ENCODE data around the gene PRKN.
"Not testable (repeated sequence)": the region's sequence is repeated elsewhere in the genome, so short reads cannot be mapped to it uniquely, and the experiment has no call there.

The PRKN gene

DNA sequence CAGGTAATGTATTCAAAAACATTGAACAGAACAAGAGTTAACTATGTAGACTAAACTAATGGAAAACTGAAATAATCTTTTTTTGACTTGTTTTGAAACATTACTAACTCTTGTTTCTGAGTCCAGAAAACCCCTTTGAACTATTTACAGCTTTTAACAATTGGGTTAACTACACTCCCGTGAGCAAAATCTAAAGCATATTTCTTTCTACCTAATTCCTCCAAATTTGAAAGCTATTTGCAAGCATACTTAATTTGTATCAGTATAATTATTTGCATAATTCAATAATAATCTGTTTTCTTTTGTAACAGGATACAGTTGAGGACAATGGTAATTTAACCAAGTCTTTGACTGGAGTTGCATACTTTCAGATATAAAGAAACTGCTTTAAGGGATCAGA, 1391.1 kb downstream of the PRKN start:
- no peak for TF ChIP-seq EZH2 (IDR thresholded peaks at IDR 0.05; ENCODE audit: borderline replicate concordance, low read length)
- TF ChIP-seq, protein P1, sequence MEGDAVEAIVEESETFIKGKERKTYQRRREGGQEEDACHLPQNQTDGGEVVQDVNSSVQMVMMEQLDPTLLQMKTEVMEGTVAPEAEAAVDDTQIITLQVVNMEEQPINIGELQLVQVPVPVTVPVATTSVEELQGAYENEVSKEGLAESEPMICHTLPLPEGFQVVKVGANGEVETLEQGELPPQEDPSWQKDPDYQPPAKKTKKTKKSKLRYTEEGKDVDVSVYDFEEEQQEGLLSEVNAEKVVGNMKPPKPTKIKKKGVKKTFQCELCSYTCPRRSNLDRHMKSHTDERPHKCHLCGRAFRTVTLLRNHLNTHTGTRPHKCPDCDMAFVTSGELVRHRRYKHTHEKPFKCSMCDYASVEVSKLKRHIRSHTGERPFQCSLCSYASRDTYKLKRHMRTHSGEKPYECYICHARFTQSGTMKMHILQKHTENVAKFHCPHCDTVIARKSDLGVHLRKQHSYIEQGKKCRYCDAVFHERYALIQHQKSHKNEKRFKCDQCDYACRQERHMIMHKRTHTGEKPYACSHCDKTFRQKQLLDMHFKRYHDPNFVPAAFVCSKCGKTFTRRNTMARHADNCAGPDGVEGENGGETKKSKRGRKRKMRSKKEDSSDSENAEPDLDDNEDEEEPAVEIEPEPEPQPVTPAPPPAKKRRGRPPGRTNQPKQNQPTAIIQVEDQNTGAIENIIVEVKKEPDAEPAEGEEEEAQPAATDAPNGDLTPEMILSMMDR (IDR thresholded peaks at IDR 0.05; ENCODE audit: low read length), result no peak

DNA sequence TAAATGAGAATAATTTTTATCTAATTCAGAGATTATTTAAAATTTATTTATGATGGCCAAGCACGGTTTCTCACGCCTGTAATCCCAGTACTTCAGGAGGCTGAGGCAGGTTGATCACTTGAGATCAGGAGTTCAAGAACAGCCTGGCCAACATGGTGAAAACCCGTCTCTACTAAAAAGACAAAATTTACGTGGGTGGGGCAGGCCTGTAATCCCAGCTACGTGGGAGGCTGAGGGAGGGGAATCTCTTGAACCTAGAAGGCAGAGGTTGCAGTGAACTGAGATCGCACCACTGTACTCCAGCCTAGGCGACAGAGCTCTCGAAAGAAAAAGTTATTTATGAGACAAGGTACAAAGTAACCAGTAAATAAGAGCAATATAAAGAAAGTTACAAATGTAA, 1394.2 kb downstream of the PRKN start:
- Histone ChIP-seq H3K9me3 (ENCODE audit: low read length) (no peaks in the 10 kb centered on the region), H3K4me2 (ENCODE audit: low read length) (no peak overlapping the region), H3K4me1 (ENCODE audit: insufficient read depth, low read length, severe bottlenecking) (no peaks in the 10 kb centered on the region), H3K27ac (ENCODE audit: low read depth, low read length, poor library complexity, severe bottlenecking) (no peak overlapping the region), H3K79me2 (ENCODE audit: insufficient read depth, low read length) (no peaks in the 10 kb centered on the region), H3K4me3 (ENCODE audit: low read depth, low read length, poor library complexity, severe bottlenecking) (no peak overlapping the region), H3K36me3 (ENCODE audit: insufficient read depth, low read length) (no peaks in the 10 kb centered on the region), H2AFZ (ENCODE audit: low read length) (no peak overlapping the region), H3K9me2 (ENCODE audit: low read depth, low read length) (0 out of 2 replicates have a peak, but pooled peaks cover 2% of the 10 kb centered on the region), H3K27me3 (ENCODE audit: insufficient read depth, low read length) (no peaks in the 10 kb centered on the region), H3K9ac (ENCODE audit: low read length) (no peak overlapping the region), H4K20me1 (ENCODE audit: insufficient read depth, low read length) (no peaks in the 10 kb centered on the region), H3F3A (ENCODE audit: insufficient read depth, low read length) (no peaks in the 10 kb centered on the region)
- TF ChIP-seq, protein P1 (IDR thresholded peaks at IDR 0.05; ENCODE audit: low read length), result no peak
- no peak for TF ChIP-seq EZH2 (IDR thresholded peaks at IDR 0.05; ENCODE audit: borderline replicate concordance, low read length)

More for the DNA sequence above, 1391.1 kb downstream of the PRKN start:
- 0 out of 2 replicates have a peak, but pooled peaks cover 2% of the 10 kb centered on the region for H3K9me2 ChIP-seq (ENCODE audit: low read depth, low read length)
- H3K79me2 ChIP-seq (ENCODE audit: insufficient read depth, low read length), result no peaks in the 10 kb centered on the region
- no peak overlapping the region for H3K9ac ChIP-seq (ENCODE audit: low read length)
- no peaks in the 10 kb centered on the region for H3K27me3 ChIP-seq (ENCODE audit: insufficient read depth, low read length)
- H3K9me3 ChIP-seq (ENCODE audit: low read length), result no peaks in the 10 kb centered on the region
- no peaks in the 10 kb centered on the region for H3K4me1 ChIP-seq (ENCODE audit: insufficient read depth, low read length, severe bottlenecking)
- H4K20me1 ChIP-seq (ENCODE audit: insufficient read depth, low read length), result no peaks in the 10 kb centered on the region
- no peaks in the 10 kb centered on the region for H3K36me3 ChIP-seq (ENCODE audit: insufficient read depth, low read length)
- H3F3A ChIP-seq (ENCODE audit: insufficient read depth, low read length), result no peaks in the 10 kb centered on the region
- no peak overlapping the region for H3K4me3 ChIP-seq (ENCODE audit: low read depth, low read length, poor library complexity, severe bottlenecking)
- H3K4me2 ChIP-seq (ENCODE audit: low read length), result no peak overlapping the region
- no peak overlapping the region for H2AFZ ChIP-seq (ENCODE audit: low read length)
- no peak overlapping the region for H3K27ac ChIP-seq (ENCODE audit: low read depth, low read length, poor library complexity, severe bottlenecking)

DNA sequence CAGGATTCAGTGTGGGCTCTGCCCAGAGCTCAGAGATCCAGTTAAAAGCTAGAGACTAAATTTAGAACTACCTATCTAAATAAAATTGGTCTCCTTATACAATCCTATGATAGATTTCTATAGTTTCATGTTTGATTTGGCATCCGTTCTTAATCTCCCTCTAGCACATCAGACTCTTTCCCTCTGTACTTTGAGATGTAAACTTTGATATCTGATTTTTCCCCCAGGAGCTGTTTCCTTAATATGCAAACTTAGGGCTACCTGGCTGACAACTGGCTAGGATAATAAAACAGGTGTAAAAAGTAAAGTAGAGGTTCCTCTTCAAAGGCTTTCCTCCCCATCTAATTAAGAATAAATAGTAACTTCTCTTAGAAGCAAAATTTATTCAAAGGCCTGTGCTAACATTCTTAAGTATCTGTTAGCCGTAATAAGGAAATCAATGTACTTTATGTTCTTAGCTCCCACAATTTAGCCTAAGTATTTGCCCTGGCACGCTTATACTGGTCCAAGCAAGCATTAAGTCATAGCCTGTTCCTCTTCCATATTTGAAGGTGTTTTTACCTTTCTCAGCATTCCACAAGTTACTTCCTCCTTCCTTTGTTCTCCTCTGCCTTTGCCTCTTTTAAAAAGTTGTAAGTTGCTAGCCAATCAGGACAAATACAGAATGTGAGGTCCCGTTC, 1396.0 kb downstream of the PRKN start:
- not testable (repeated sequence) for H3F3A ChIP-seq (ENCODE audit: insufficient read depth, low read length); H2AFZ ChIP-seq (ENCODE audit: low read length)

More for the DNA sequence above, 1396.0 kb downstream of the PRKN start:
- not testable (repeated sequence) for H3K27me3 ChIP-seq (ENCODE audit: insufficient read depth, low read length); H3K79me2 ChIP-seq (ENCODE audit: insufficient read depth, low read length); H3K9ac ChIP-seq (ENCODE audit: low read length); H3K4me2 ChIP-seq (ENCODE audit: low read length); H3K36me3 ChIP-seq (ENCODE audit: insufficient read depth, low read length); H3K4me3 ChIP-seq (ENCODE audit: low read depth, low read length, poor library complexity, severe bottlenecking); H3K4me1 ChIP-seq (ENCODE audit: insufficient read depth, low read length, severe bottlenecking); H3K27ac ChIP-seq (ENCODE audit: low read depth, low read length, poor library complexity, severe bottlenecking); H3K9me3 ChIP-seq (ENCODE audit: low read length); H4K20me1 ChIP-seq (ENCODE audit: insufficient read depth, low read length); H3K9me2 ChIP-seq (ENCODE audit: low read depth, low read length)

All from OCI-LY1 (cell line).